ENCODE data around the gene PLA2G2C. TPM values are rescaled to one million over a fixed set of nuclear protein-coding genes. Genes with fewer than 3 reads are reported as not detected.

PLA2G2C gene
- total RNA-seq, 2 experiments from 2014 or later: 0.44 to 0.57 TPM

DNA sequence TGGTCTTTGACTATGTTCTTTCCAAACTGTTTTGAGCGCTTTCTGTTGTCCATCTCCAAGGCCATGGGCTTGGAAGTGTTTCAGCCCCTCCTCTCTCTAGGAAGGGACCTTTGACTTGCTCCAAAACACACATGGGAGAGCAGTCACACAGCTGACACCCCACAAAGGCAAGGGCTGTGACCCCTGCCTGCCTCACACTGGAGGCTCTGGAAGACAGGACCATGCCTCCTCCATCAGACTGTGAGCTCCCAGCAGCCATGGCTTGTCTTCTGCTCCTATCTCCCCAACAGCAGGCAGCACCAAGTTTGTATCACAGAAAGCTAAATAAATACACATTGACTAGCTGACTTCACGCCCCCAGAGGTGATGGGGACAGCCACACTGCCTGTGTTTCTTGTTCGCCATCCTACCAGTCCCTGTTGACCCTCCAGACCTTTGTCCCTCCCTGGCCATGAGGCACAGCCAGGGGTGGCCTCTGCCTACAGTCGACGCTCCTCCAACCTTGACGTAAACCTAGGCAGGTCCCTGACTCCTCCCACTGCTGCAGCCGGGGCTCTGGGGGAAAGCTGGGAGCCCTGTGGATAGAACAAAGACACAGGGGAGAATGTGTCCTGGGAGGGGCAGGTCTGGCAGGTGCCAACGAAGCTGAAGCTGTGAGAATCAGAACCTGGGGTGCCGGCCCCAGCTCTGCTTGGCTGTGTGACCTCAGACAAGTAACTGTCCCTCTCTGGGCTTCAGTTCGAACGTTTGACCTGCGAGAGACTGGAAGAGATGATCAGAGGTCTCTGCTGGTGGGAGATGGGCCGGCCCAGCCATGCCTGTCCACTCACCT, 42.4 kb downstream of the PLA2G2C start:
- no peak for DNase-seq (ENCODE audit: low spot score)
- Histone ChIP-seq H3K4me1 (ENCODE audit: insufficient read depth, low read length, poor library complexity, severe bottlenecking) (no peaks in the 10 kb centered on the region), H3K27ac (ENCODE audit: low read depth, low read length, poor library complexity, severe bottlenecking) (no peak overlapping the region), H3K4me3 (ENCODE audit: low read depth, low read length, poor library complexity, severe bottlenecking) (no peak overlapping the region), H2AFZ (ENCODE audit: low read length) (no peak overlapping the region), H3K9me2 (ENCODE audit: insufficient read depth, low read length) (no peaks in the 10 kb centered on the region), H3K9me3 (ENCODE audit: low read length) (no peaks in the 10 kb centered on the region), H3K36me3 (ENCODE audit: insufficient read depth, low read length) (no peaks in the 10 kb centered on the region), H4K20me1 (ENCODE audit: insufficient read depth, low read length) (no peaks in the 10 kb centered on the region), H3K79me2 (ENCODE audit: insufficient read depth, low read depth, low read length) (no peaks in the 10 kb centered on the region), H3K4me2 (ENCODE audit: low read length) (no peak overlapping the region)
- TF ChIP-seq EZH2phosphoT487 (IDR thresholded peaks at IDR 0.05; ENCODE audit: borderline replicate concordance, low read depth, low read length): no peak
- TF ChIP-seq, protein P1, sequence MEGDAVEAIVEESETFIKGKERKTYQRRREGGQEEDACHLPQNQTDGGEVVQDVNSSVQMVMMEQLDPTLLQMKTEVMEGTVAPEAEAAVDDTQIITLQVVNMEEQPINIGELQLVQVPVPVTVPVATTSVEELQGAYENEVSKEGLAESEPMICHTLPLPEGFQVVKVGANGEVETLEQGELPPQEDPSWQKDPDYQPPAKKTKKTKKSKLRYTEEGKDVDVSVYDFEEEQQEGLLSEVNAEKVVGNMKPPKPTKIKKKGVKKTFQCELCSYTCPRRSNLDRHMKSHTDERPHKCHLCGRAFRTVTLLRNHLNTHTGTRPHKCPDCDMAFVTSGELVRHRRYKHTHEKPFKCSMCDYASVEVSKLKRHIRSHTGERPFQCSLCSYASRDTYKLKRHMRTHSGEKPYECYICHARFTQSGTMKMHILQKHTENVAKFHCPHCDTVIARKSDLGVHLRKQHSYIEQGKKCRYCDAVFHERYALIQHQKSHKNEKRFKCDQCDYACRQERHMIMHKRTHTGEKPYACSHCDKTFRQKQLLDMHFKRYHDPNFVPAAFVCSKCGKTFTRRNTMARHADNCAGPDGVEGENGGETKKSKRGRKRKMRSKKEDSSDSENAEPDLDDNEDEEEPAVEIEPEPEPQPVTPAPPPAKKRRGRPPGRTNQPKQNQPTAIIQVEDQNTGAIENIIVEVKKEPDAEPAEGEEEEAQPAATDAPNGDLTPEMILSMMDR (conservative IDR thresholded peaks at IDR 0.05; ENCODE audit: low read length): no peak
- CTCF ChIA-PET (ENCODE audit: unreplicated experiment): no interaction called here
- intact Hi-C loops (cut with micrococcal nuclease; ENCODE audit: unreplicated experiment): no loop called here
- no TSS peak for BruUV-seq (replicated peaks)
- POLR2A ChIA-PET: no interaction called here

DNA sequence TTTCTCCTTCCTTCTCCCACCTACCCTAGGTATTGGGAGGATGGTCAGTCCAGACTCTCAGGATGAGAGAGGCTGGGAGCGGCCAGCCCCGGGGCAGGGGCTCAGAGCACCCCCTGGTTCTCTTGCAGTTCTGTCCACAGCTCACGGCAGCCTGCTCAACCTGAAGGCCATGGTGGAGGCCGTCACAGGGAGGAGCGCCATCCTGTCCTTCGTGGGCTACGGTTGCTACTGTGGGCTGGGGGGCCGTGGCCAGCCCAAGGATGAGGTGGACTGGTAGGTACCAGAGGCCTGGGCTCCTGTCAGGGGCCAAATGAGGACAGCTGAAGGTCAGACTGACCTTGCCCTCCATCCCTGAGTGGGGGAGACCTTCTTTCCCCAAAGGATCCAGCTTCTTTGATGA, 43.0 kb downstream of the PLA2G2C start:
- no peaks in the 10 kb centered on the region for H3K36me3 ChIP-seq (ENCODE audit: insufficient read depth, low read length)
- ChIA-PET POLR2A (no interaction called here), CTCF (ENCODE audit: unreplicated experiment) (no interaction called here)
- H3K9me3 ChIP-seq (ENCODE audit: low read length): no peaks in the 10 kb centered on the region
- no peak for DNase-seq (ENCODE audit: low spot score)
- TF ChIP-seq, protein P1 (conservative IDR thresholded peaks at IDR 0.05; ENCODE audit: low read length): no peak
- no peak for TF ChIP-seq EZH2phosphoT487 (IDR thresholded peaks at IDR 0.05; ENCODE audit: borderline replicate concordance, low read depth, low read length)
- no peak overlapping the region for H3K27ac ChIP-seq (ENCODE audit: low read depth, low read length, poor library complexity, severe bottlenecking)
- H3K79me2 ChIP-seq (ENCODE audit: insufficient read depth, low read depth, low read length): no peaks in the 10 kb centered on the region
- H3K9me2 ChIP-seq (ENCODE audit: insufficient read depth, low read length): no peaks in the 10 kb centered on the region
- no TSS peak for BruUV-seq (replicated peaks)
- no peaks in the 10 kb centered on the region for H4K20me1 ChIP-seq (ENCODE audit: insufficient read depth, low read length)
- H2AFZ ChIP-seq (ENCODE audit: low read length): no peak overlapping the region
- no peak overlapping the region for H3K4me2 ChIP-seq (ENCODE audit: low read length)
- H3K4me3 ChIP-seq (ENCODE audit: low read depth, low read length, poor library complexity, severe bottlenecking): no peak overlapping the region
- intact Hi-C loops (cut with micrococcal nuclease; ENCODE audit: unreplicated experiment): no loop called here
- H3K4me1 ChIP-seq (ENCODE audit: insufficient read depth, low read length, poor library complexity, severe bottlenecking): no peaks in the 10 kb centered on the region

DNA sequence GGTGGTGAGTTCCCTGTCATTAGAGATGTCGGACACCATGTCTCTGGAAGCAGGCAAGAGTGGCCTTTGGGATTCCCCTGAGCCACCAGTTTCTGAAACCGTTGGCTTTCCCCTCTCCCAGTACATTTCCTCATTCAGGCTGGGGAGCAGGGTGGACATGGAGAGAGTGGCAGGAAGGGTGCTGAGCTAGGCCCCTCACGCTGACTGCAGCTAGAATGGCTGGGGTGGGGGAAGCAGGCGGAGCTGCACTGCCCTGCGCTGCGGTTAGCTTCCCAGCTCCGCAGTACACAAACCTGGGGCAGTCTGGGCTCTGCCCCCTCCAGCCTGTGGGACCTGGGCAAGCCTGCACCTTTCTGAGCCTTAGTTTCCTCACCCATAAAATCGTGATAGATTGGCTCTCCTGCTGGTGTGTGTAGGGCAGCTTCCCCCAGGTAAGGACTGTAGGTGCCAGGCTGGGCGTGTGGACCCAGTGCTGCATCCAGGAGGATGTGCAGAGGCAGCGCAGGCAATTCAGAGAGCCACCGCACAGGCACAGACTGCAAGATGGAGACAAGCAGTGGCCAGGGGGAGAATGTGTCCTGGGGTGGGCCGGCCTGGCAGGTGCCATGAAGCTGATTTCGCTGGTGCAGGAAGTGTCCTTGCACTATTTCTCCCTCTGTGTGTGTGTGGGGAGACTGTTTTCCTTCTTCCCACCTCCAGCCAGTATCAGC, 44.2 kb downstream of the PLA2G2C start:
- Histone ChIP-seq H3K9me2 (ENCODE audit: insufficient read depth, low read length) (no peaks in the 10 kb centered on the region), H3K4me1 (ENCODE audit: insufficient read depth, low read length, poor library complexity, severe bottlenecking) (no peaks in the 10 kb centered on the region), H2AFZ (ENCODE audit: low read length) (no peak overlapping the region), H3K79me2 (ENCODE audit: insufficient read depth, low read depth, low read length) (no peaks in the 10 kb centered on the region), H3K9me3 (ENCODE audit: low read length) (no peaks in the 10 kb centered on the region), H4K20me1 (ENCODE audit: insufficient read depth, low read length) (no peaks in the 10 kb centered on the region), H3K4me2 (ENCODE audit: low read length) (no peak overlapping the region), H3K36me3 (ENCODE audit: insufficient read depth, low read length) (no peaks in the 10 kb centered on the region), H3K4me3 (ENCODE audit: low read depth, low read length, poor library complexity, severe bottlenecking) (no peak overlapping the region), H3K27ac (ENCODE audit: low read depth, low read length, poor library complexity, severe bottlenecking) (no peak overlapping the region)
- ChIA-PET CTCF (ENCODE audit: unreplicated experiment) (interaction anchor here (1.1 kb wide), 1 partner anchor 15 kb away, joined by 3 read pairs; no protein-coding TSS in a partner anchor), POLR2A (no interaction called here)
- BruUV-seq (replicated peaks): no TSS peak
- TF ChIP-seq, protein P1 (conservative IDR thresholded peaks at IDR 0.05; ENCODE audit: low read length): no peak
- no peak for TF ChIP-seq EZH2phosphoT487 (IDR thresholded peaks at IDR 0.05; ENCODE audit: borderline replicate concordance, low read depth, low read length)
- DNase-seq (ENCODE audit: low spot score): no peak
- intact Hi-C loops (cut with micrococcal nuclease; ENCODE audit: unreplicated experiment): no loop called here

All from OCI-LY7 (cell line).